Mesendoderm (in vitro differentiated cells): Measurements from ENCODE around the gene KCND3.

ENCODE experiments used
- DNase-seq: peaks from one replicate; pipeline ENCODE4 v3.0.0; 2013
- H2AK5ac ChIP-seq: 2 replicates; pipeline ENCODE4 v1.6.1; 2013; ENCODE audit warnings: low read length, inconsistent platforms
- H2BK120ac ChIP-seq: 2 replicates; pipeline ENCODE4 v1.6.1; 2013; ENCODE audit warnings: low read depth, mild to moderate bottlenecking, low read length, moderate library complexity, mixed read lengths
- H2BK15ac ChIP-seq: replicated peaks from 2 replicates; pipeline ENCODE4 v1.6.1; 2013; ENCODE audit warnings: low read depth, mild to moderate bottlenecking, moderate library complexity
- H2BK5ac ChIP-seq: 2 replicates; pipeline ENCODE4 v1.6.1; 2013; ENCODE audit warnings: low read length, inconsistent platforms
- H3K18ac ChIP-seq: 2 replicates; pipeline ENCODE4 v1.6.1; 2013; ENCODE audit warnings: mild to moderate bottlenecking, low read length, mixed read lengths
- H3K23ac ChIP-seq: one replicate; pipeline ENCODE4 v1.6.1; 2013; ENCODE audit warnings: low read length
- H3K27ac ChIP-seq: 2 replicates; pipeline ENCODE4 v1.5.1; 2013; ENCODE audit warnings: low read depth, mild to moderate bottlenecking, inconsistent platforms, low read length, moderate library complexity
- H3K27me3 ChIP-seq: 2 replicates; pipeline ENCODE4 v1.6.1; 2013; ENCODE audit warnings: low read length, control low read depth, mild to moderate bottlenecking, inconsistent platforms; ENCODE audit not compliant: insufficient read depth, poor library complexity
- H3K36me3 ChIP-seq: 2 replicates; pipeline ENCODE4 v1.6.1; 2013; ENCODE audit warnings: low read length, inconsistent platforms; ENCODE audit not compliant: control insufficient read depth, insufficient read depth
- H3K4ac ChIP-seq: one replicate; pipeline ENCODE4 v1.6.1; 2013; ENCODE audit warnings: low read depth, mild to moderate bottlenecking, low read length, moderate library complexity
- H3K4me1 ChIP-seq: 2 replicates; pipeline ENCODE4 v1.6.1; 2013; ENCODE audit warnings: low read depth, low read length, inconsistent platforms; ENCODE audit not compliant: control insufficient read depth
- H3K4me2 ChIP-seq: 2 replicates; pipeline ENCODE4 v1.6.1; 2013; ENCODE audit warnings: low read length
- H3K4me3 ChIP-seq: 2 replicates; pipeline ENCODE4 v1.5.1; 2013; ENCODE audit warnings: mild to moderate bottlenecking, low read length
- H3K56ac ChIP-seq: one replicate; pipeline ENCODE4 v1.6.1; 2013; ENCODE audit warnings: low read length
- H3K79me1 ChIP-seq: 2 replicates; pipeline ENCODE4 v1.6.1; 2013; ENCODE audit warnings: low read length, inconsistent platforms
- H3K79me2 ChIP-seq: 2 replicates; pipeline ENCODE4 v1.6.1; 2013; ENCODE audit warnings: mild to moderate bottlenecking, low read length; ENCODE audit not compliant: control insufficient read depth, insufficient read depth
- H3K9ac ChIP-seq: 2 replicates; pipeline ENCODE4 v1.6.1; 2013; ENCODE audit warnings: low read length, inconsistent platforms
- H4K5ac ChIP-seq: one replicate; pipeline ENCODE4 v1.6.1; 2013; ENCODE audit warnings: low read length
- H4K8ac ChIP-seq: one replicate; pipeline ENCODE4 v1.6.1; 2013; ENCODE audit warnings: low read depth, mild to moderate bottlenecking, control low read depth, low read length, moderate library complexity
- WGBS: extraction: QIAGEN DNeasy Blood & Tissue Kit; methylation state at CpG from one replicate; pipeline ENCODE4 v1.1.7; 2013; ENCODE audit warnings: low lambda C conversion rate, missing lambda C conversion rate; ENCODE audit not compliant: insufficient coverage; ENCODE audit errors: extremely low coverage; 5-methylcytosine and 5-hydroxymethylcytosine counted together

The KCND3 gene

DNA sequence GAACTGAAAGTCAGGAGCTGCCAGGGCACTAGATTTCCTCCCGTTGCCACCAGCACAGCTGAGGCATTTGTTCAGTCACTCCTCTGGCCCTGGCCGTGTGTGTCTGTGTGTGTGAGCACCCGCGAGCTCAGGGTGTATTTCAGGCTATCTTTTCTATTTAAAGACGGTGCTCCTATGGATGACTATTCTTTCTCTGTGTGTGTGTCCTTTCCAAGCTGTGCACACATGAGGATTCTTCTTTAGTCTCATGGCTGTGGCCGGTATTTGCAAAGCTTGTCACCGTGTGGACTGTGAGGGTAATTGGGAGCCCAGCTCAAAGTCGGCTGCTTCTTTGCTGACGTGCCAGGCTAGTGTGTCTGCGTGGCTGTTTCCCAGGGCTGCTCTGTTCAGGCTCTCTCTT, 3.0 kb upstream of the KCND3 start:
- H2BK15ac ChIP-seq: no peak overlapping the region
- no peak overlapping the region for H3K9ac ChIP-seq
- H3K36me3 ChIP-seq: no peaks in the 10 kb centered on the region
- H3K4me2 ChIP-seq: no peak overlapping the region
- H3K79me2 ChIP-seq: no peaks in the 10 kb centered on the region
- no peak overlapping the region for H3K56ac ChIP-seq
- no peak overlapping the region for H3K4ac ChIP-seq
- no peak overlapping the region for H3K18ac ChIP-seq
- WGBS: no CpG with 5 or more reads among the region's 10 CpGs
- H2BK5ac ChIP-seq: no peak overlapping the region
- no peak overlapping the region for H2BK120ac ChIP-seq
- H3K79me1 ChIP-seq: no peaks in the 10 kb centered on the region
- peaks cover 3% of the 10 kb centered on the region for H3K4me1 ChIP-seq
- no peak overlapping the region for H2AK5ac ChIP-seq
- no peak for DNase-seq
- H3K23ac ChIP-seq: no peak overlapping the region
- no peak overlapping the region for H4K5ac ChIP-seq
- H4K8ac ChIP-seq: no peak overlapping the region
- H3K27ac ChIP-seq: no peak overlapping the region
- no peak overlapping the region for H3K4me3 ChIP-seq
- peaks cover 16% of the 10 kb centered on the region for H3K27me3 ChIP-seq

DNA sequence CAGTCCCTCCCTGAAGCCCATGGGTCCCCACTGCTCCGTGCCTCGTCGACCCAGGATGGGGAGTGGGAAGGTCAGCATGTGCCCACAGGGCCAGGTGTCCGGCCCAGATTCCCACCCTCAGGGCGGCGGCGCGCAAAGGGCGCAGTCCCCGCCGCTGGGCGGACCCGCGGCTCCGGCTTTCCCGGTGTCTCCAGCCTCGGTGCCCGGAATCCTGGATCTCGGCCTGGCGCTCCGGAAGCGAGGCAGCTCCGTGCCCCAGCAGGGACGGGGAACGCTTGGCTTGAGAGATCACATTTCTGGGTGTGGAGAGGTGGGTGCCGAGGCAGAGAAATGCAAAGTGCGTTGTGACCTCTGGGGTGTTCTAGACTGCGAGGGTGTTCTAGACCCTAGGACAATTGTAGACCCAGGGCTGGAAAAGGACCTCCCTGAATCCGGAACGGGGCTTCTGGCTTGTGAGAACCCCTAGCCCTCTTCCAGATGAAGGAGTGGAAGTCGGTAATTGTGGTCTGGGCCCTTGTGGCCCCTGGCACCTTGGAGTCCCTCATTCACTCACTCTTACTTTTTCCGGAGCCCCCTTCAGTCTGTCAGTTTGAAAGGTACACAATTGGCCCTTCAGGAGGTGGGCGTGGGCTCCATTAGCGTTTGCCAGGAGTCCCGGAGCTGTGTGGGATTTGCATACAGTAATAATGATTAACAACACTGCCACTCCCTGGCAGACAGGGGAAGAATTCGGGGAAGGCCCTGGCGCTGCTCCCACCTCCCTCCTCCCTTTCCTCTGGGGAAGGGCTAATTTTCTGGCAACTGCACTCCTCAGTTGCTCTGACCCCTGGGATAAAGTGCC, 1.6 kb upstream of the KCND3 start:
- Histone ChIP-seq H3K4me2 (peak overlapping the region; percentile 81), H3K4me1 (peaks cover 3% of the 10 kb centered on the region), H3K9ac (peak overlapping the region; percentile 44), H3K27me3 (peaks cover 16% of the 10 kb centered on the region), H3K56ac (peak overlapping the region; percentile 38), H2AK5ac (no peak overlapping the region), H3K4me3 (no peak overlapping the region), H3K36me3 (no peaks in the 10 kb centered on the region), H2BK5ac (no peak overlapping the region), H3K27ac (no peak overlapping the region), H3K18ac (no peak overlapping the region), H2BK15ac (no peak overlapping the region), H4K8ac (no peak overlapping the region), H3K79me1 (no peaks in the 10 kb centered on the region), H3K4ac (no peak overlapping the region), H3K23ac (no peak overlapping the region), H2BK120ac (no peak overlapping the region), H3K79me2 (no peaks in the 10 kb centered on the region), H4K5ac (no peak overlapping the region)
- WGBS: no CpG with 5 or more reads among the region's 37 CpGs
- peak; percentile 90 for DNase-seq

- no peaks in the 10 kb centered on the region for H3K79me2 ChIP-seq
- no peak overlapping the region for H3K18ac ChIP-seq
- no peak overlapping the region for H4K5ac ChIP-seq
- no CpG with 5 or more reads among the region's 72 CpGs for WGBS
- H2BK5ac ChIP-seq: no peak overlapping the region
- no peaks in the 10 kb centered on the region for H3K79me1 ChIP-seq
- no peak overlapping the region for H2BK120ac ChIP-seq
- peak; percentile 29 for DNase-seq
- peak overlapping the region; percentile 85 for H3K23ac ChIP-seq
- H2BK15ac ChIP-seq: no peak overlapping the region
- H3K27ac ChIP-seq: no peak overlapping the region
- peaks cover 3% of the 10 kb centered on the region for H3K4me1 ChIP-seq
- H4K8ac ChIP-seq: no peak overlapping the region
- peak overlapping the region; percentile 73 for H3K56ac ChIP-seq
- peak overlapping the region; percentile 44 for H3K9ac ChIP-seq
- H3K4me3 ChIP-seq: no peak overlapping the region
- H2AK5ac ChIP-seq: no peak overlapping the region
- no peaks in the 10 kb centered on the region for H3K36me3 ChIP-seq
- H3K27me3 ChIP-seq: peaks cover 16% of the 10 kb centered on the region
- H3K4ac ChIP-seq: no peak overlapping the region
- H3K4me2 ChIP-seq: peak overlapping the region; percentile 81
Measured at GRCh38 chr1:111990026-111990877, 784 bp upstream of the KCND3 start.

DNA sequence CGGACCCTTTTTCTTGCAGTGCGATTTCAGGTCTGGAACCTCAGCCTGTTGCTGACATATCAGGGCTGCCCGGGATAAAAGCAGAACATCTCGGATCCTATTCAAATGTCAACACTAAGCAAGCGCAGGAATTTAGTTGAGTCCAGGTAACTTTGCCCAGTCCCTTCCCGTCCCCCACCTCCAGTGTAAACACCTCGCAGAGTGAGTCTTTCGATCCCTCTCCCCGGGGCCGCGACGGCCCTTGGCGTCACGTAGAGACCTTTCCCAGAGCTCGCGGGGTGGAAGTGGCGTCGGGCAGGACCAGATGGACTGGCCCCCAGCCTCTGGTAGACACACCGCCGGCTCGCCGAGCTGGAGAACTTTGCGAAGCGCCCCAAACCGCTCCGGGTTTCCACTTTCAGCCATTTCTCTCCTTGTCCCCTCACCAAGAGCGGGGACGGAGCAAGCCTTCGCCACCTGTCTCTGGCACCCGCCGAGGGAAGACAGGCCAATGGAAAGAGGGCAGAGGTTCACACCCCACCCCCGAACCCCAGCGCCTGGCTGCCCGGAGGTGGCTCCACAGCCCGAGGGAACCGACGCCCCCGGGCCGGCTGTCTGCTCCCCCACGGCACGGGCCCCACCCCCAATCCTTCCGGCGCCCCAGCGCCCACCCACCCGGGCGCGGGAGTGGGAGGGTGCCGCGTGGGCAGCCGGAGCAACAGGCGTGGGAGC, 570 bp downstream of the KCND3 start:
- Histone ChIP-seq H3K79me1 (no peaks in the 10 kb centered on the region), H3K4ac (no peak overlapping the region), H2BK120ac (no peak overlapping the region), H2BK15ac (no peak overlapping the region), H2AK5ac (no peak overlapping the region), H3K18ac (peak overlapping the region; percentile 12), H3K56ac (no peak overlapping the region), H3K9ac (no peak overlapping the region), H3K27me3 (peaks cover 16% of the 10 kb centered on the region), H3K79me2 (no peaks in the 10 kb centered on the region), H3K36me3 (no peaks in the 10 kb centered on the region), H2BK5ac (no peak overlapping the region), H3K23ac (no peak overlapping the region), H3K4me1 (peaks cover 3% of the 10 kb centered on the region), H3K27ac (no peak overlapping the region), H3K4me2 (peak overlapping the region; percentile 43), H4K8ac (no peak overlapping the region), H4K5ac (no peak overlapping the region), H3K4me3 (no peak overlapping the region)
- peak; percentile 37 for DNase-seq
- whole genome bisulfite sequencing: no CpG with 5 or more reads among the region's 51 CpGs

GRCh38 chr1:111988377-111988742, 1.1 kb downstream of the KCND3 start:
- Histone ChIP-seq H3K36me3 (no peaks in the 10 kb centered on the region), H3K4ac (no peak overlapping the region), H3K79me1 (no peaks in the 10 kb centered on the region), H3K27me3 (peaks cover 16% of the 10 kb centered on the region), H3K56ac (no peak overlapping the region), H3K4me3 (no peak overlapping the region), H4K5ac (no peak overlapping the region), H2BK15ac (no peak overlapping the region), H3K4me1 (peaks cover 3% of the 10 kb centered on the region), H3K9ac (no peak overlapping the region), H2AK5ac (no peak overlapping the region), H3K4me2 (no peak overlapping the region), H3K18ac (no peak overlapping the region), H2BK5ac (no peak overlapping the region), H3K23ac (no peak overlapping the region), H4K8ac (no peak overlapping the region), H2BK120ac (no peak overlapping the region), H3K27ac (no peak overlapping the region), H3K79me2 (no peaks in the 10 kb centered on the region)
- no peak for DNase-seq
- no CpG with 5 or more reads among the region's 8 CpGs for WGBS
